Liver (tissue), 9 donors: Measurements from ENCODE around the gene HERC5. TPM values are rescaled to one million over a fixed set of nuclear protein-coding genes. Genes with fewer than 3 reads are reported as not detected.

Experiments
- DNase-seq: peaks from one replicate; pipeline ENCODE4 v3.0.0-alpha.2; 2017; ENCODE audit warnings: low spot score
- H3K27ac ChIP-seq, 2 donors: one replicate each; pipeline ENCODE4 v1.7.0; 2013; ENCODE audit warnings: inconsistent platforms in 2 of 2, low read length in 2 of 2, control low read depth in 1 of 2, low read depth in 1 of 2, mild to moderate bottlenecking in 1 of 2
- H3K27me3 ChIP-seq, 4 donors: one replicate each; pipeline versions ENCODE4 v1.6.1 to v1.7.0; 2013; ENCODE audit warnings: low read length in 3 of 4, inconsistent platforms in 1 of 4, mild to moderate bottlenecking in 1 of 4, moderate library complexity in 1 of 4; ENCODE audit not compliant: control insufficient read depth in 4 of 4, insufficient read depth in 4 of 4
- H3K36me3 ChIP-seq, 4 donors: one replicate each; pipeline versions ENCODE4 v1.6.1 to v1.7.0; 2013; ENCODE audit warnings: low read length in 3 of 4, mild to moderate bottlenecking in 3 of 4, low read depth in 1 of 4, moderate library complexity in 1 of 4; ENCODE audit not compliant: control insufficient read depth in 4 of 4, insufficient read depth in 3 of 4
- H3K4me1 ChIP-seq, 4 donors: one replicate each; pipeline versions ENCODE4 v1.6.1 to v1.7.0; 2013; ENCODE audit warnings: low read length in 3 of 4, mild to moderate bottlenecking in 3 of 4, moderate library complexity in 1 of 4; ENCODE audit not compliant: control insufficient read depth in 4 of 4, insufficient read depth in 4 of 4
- H3K4me3 ChIP-seq, 3 donors: one replicate each; pipeline versions ENCODE4 v1.6.1 to v1.7.0; 2013; ENCODE audit warnings: low read length in 3 of 3, control low read depth in 1 of 3, low read depth in 1 of 3, mild to moderate bottlenecking in 1 of 3
- H3K9ac ChIP-seq, 2 donors: one replicate each; pipeline ENCODE4 v1.7.0; 2013; ENCODE audit warnings: low read length in 2 of 2, mild to moderate bottlenecking in 2 of 2, moderate library complexity in 2 of 2, control low read depth in 1 of 2, low read depth in 1 of 2
- H3K9me3 ChIP-seq, 4 donors: one replicate each; pipeline versions ENCODE4 v1.6.1 to v1.7.0; 2013; ENCODE audit warnings: low read length in 3 of 4; ENCODE audit not compliant: control insufficient read depth in 4 of 4
- EGR1 ChIP-seq, 2 donors: IDR thresholded peaks; 2 replicates each; pipeline ENCODE4 v1.6.1; 2016 to 2018; ENCODE audit warnings: antibody characterized with exemption in 2 of 2, low read depth in 2 of 2
- FOXA1 ChIP-seq: IDR thresholded peaks from 2 replicates; pipeline ENCODE4 v1.6.1; 2016; ENCODE audit warnings: antibody characterized with exemption
- FOXA2 ChIP-seq: IDR thresholded peaks from 2 replicates; pipeline ENCODE4 v1.6.1; 2016; ENCODE audit warnings: antibody characterized with exemption
- GABPA ChIP-seq, 2 donors: IDR thresholded peaks in 1 of 2; conservative IDR thresholded peaks in 1 of 2; 2 replicates each; pipeline ENCODE4 v1.6.1; 2016; ENCODE audit warnings: antibody characterized with exemption in 2 of 2, mild to moderate bottlenecking in 1 of 2, moderate library complexity in 1 of 2
- HNF4A ChIP-seq, 2 donors: conservative IDR thresholded peaks; 2 replicates each; pipeline ENCODE4 v1.6.1; 2016; ENCODE audit warnings: antibody characterized with exemption in 2 of 2, mild to moderate bottlenecking in 2 of 2
- HNF4G ChIP-seq: IDR thresholded peaks from 2 replicates; pipeline ENCODE4 v1.6.1; 2016; ENCODE audit warnings: antibody characterized with exemption
- MAX ChIP-seq: IDR thresholded peaks from 2 replicates; pipeline ENCODE4 v1.6.1; 2016; ENCODE audit warnings: antibody characterized with exemption
- NR2F2 ChIP-seq: IDR thresholded peaks from 2 replicates; pipeline ENCODE4 v1.6.1; 2016; ENCODE audit warnings: antibody characterized with exemption
- RAD21 ChIP-seq, 2 donors: IDR thresholded peaks; 2 replicates each; pipeline ENCODE4 v1.6.1; 2016; ENCODE audit warnings: antibody characterized with exemption in 2 of 2, mild to moderate bottlenecking in 2 of 2
- RXRA ChIP-seq, 2 donors: IDR thresholded peaks; 2 replicates each; pipeline ENCODE4 v1.6.1; 2017 to 2018; ENCODE audit warnings: antibody characterized with exemption in 2 of 2, mild to moderate bottlenecking in 1 of 2
- SP1 ChIP-seq: IDR thresholded peaks from 2 replicates; pipeline ENCODE4 v1.6.1; 2018; ENCODE audit warnings: antibody characterized with exemption, mild to moderate bottlenecking
- TAF1 ChIP-seq: conservative IDR thresholded peaks from 2 replicates; pipeline ENCODE4 v1.6.1; 2016; ENCODE audit warnings: antibody characterized with exemption, mild to moderate bottlenecking
- YY1 ChIP-seq: IDR thresholded peaks from 2 replicates; pipeline ENCODE4 v1.6.1; 2016; ENCODE audit warnings: antibody characterized with exemption, mild to moderate bottlenecking
- ZBTB33 ChIP-seq: IDR thresholded peaks from 2 replicates; pipeline ENCODE4 v1.6.1; 2016; ENCODE audit warnings: antibody characterized with exemption
- WGBS: extraction: QIAGEN DNeasy Blood & Tissue Kit; methylation state at CpG from one replicate; pipeline ENCODE4 v1.1.7; 2013; 5-methylcytosine and 5-hydroxymethylcytosine counted together
- polyA plus RNA-seq, 2 donors: library from polyadenylated mRNA; stranded (reverse) in 1 of 2; unstranded in 1 of 2; fragments of 200-250 nt in 1 of 2; fragments of >200 nt in 1 of 2; fragmentation: Nextera tagmentation in 1 of 2; extraction: Ambion mirVana in 1 of 2; gene quantifications; one replicate each; pipeline versions ENCODE4 v1.2.1 to v1.2.3, GENCODE V29; 2013 to 2015
- total RNA-seq, 2 donors: library from RNA; depleted of rRNA; stranded (reverse); fragments of >200 nt; gene quantifications; one replicate each; pipeline ENCODE4 v1.2.3, GENCODE V29; 2014
- TF ChIP-seq, protein P1 (sequence below): fragments of 150-350 bp; IDR thresholded peaks from 2 replicates; pipeline ENCODE4 v1.5.1; 2017; ENCODE audit warnings: improper control_type of control experiment, low read depth, low read length; ENCODE audit not compliant: missing input control
- TF ChIP-seq, protein P2 (sequence below): IDR thresholded peaks from 2 replicates; pipeline ENCODE4 v1.6.1; 2016; ENCODE audit warnings: antibody characterized with exemption, mild to moderate bottlenecking
- donor health status: healthy.
- donor health status: healthy.
- donor health status: healthy.
- donor health status: healthy.
- donor health status: healthy.

HERC5 gene
- total and polyA plus RNA-seq, 4 donors, result 1.5 to 5.0 (median 2.9) TPM

DNA sequence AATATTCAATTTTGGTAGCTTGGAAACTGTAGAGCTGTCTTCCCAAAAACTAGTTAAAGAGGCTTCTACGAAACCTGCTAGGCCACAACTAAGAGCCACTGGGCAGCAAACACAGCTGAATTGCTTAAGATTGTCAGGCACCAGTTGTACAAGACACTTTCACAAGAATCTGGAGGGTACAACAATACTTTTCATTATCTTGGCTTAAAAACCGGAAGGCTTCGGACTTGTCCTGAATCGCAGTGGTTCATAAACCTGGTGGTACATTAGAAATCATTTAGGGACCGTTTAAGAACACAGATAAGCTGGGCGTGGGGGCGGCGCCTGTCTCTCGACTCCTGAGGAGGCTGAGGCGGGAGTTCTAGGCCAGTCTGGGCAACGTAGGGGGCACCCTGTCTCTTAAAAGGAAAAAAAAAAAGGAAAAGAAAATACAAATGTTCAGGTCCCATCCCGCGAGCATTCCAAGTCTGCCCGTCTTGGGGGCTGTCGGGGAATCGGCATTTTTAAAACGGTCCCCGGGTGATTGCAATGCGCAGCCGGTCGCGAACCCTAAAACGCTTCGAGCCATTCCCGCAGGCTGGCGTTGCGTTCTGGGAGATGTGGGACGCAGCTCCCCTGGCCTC lies 65.9 kb downstream of the HERC5 start:
- H3K9me3 ChIP-seq, result no peaks in the 10 kb centered on the region
- WGBS, result under 1% methylated on average over 28 of the region's 28 CpGs
- no peaks in the 10 kb centered on the region for H3K27me3 ChIP-seq
- peak; percentile 49 for DNase-seq
- H3K4me1 ChIP-seq, result peaks cover 4 to 20% (median 7%) of the 10 kb centered on the region in 4 donors
- peak overlapping the region; percentile 90 to 95 for H3K27ac ChIP-seq
- peak overlapping the region; percentile 88 to 97 (median 92) for H3K4me3 ChIP-seq
- peaks cover 0 to 9% (median 4%) of the 10 kb centered on the region in 4 donors for H3K36me3 ChIP-seq
- H3K9ac ChIP-seq, result peak overlapping the region; percentile 88 to 98
- TF ChIP-seq ZBTB33 (no peak), NR2F2 (peak; percentile 4), HNF4G (no peak)
- TF ChIP-seq, protein P1, sequence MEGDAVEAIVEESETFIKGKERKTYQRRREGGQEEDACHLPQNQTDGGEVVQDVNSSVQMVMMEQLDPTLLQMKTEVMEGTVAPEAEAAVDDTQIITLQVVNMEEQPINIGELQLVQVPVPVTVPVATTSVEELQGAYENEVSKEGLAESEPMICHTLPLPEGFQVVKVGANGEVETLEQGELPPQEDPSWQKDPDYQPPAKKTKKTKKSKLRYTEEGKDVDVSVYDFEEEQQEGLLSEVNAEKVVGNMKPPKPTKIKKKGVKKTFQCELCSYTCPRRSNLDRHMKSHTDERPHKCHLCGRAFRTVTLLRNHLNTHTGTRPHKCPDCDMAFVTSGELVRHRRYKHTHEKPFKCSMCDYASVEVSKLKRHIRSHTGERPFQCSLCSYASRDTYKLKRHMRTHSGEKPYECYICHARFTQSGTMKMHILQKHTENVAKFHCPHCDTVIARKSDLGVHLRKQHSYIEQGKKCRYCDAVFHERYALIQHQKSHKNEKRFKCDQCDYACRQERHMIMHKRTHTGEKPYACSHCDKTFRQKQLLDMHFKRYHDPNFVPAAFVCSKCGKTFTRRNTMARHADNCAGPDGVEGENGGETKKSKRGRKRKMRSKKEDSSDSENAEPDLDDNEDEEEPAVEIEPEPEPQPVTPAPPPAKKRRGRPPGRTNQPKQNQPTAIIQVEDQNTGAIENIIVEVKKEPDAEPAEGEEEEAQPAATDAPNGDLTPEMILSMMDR, result no peak

DNA sequence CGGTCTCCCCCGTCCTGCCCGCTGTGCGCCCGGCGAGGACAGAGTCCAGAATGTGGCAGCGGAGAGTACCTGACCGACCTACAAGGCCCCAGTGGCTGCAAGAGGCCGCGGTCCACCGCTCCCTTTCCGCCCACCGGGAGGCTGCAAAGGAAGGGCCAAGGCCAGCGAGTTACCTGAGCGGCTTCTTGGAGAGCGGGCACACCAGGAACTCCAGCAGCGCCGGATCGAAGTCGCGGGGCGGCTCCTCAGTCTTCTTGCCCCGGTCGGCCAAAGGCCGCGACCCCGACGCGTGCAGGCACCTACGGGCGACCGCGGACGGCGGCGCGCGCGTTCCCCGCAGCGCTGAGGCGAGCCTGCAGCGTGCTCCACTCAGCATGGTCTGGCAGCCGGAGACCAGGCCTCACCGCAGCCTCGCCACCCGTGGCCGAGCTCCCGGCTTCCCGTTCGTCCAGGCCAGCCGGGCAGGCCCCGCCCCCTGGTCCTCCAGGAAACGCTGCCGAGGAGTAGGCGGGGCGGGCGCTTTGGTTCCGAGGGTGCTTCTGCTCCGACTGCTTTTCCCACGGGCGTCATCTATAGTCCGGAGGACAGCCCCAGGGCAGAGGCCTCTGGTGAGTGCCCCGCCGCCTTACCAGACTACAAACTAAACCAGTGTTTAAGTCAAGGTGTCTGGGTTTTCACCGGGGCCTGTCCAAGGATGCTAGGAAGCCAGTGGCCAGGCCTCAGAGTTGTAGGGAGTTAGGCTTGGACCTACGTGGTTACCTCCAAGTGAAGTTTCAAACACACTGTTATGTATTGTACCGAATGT lies 66.6 kb downstream of the HERC5 start, which contains the start of gene PYURF:
TSS of gene PYURF (minus strand) at position 452 of the 805 bp plus-strand sequence. CDS start at position 376, 76 bp downstream.
- peaks cover 0 to 9% (median 4%) of the 10 kb centered on the region in 4 donors for H3K36me3 ChIP-seq
- no peak for TF ChIP-seq ZBTB33
- TF ChIP-seq RXRA (IDR thresholded peaks at IDR 0.05), result no peak
- TF ChIP-seq SP1, result peak; percentile 42
- no peak for TF ChIP-seq FOXA1
- TF ChIP-seq YY1, result peak; percentile 65
- no peak for TF ChIP-seq EGR1 (IDR thresholded peaks at IDR 0.05; ENCODE audit: low read depth in 2 of 2)
- TF ChIP-seq FOXA2, result no peak
- TF ChIP-seq, protein P1, result no peak
- peak in 1 of 2 donors; percentile 7 for TF ChIP-seq RAD21 (IDR thresholded peaks at IDR 0.05)
- TF ChIP-seq GABPA (IDR thresholded peaks at IDR 0.05 in 1 of 2, conservative IDR thresholded peaks at IDR 0.05 in 1 of 2), result no peak
- peak; percentile 1 for TF ChIP-seq NR2F2
- peak in 1 of 2 donors; percentile 37 for TF ChIP-seq HNF4A (conservative IDR thresholded peaks at IDR 0.05)
- TF ChIP-seq TAF1, result peak; percentile 39
- TF ChIP-seq, protein P2, sequence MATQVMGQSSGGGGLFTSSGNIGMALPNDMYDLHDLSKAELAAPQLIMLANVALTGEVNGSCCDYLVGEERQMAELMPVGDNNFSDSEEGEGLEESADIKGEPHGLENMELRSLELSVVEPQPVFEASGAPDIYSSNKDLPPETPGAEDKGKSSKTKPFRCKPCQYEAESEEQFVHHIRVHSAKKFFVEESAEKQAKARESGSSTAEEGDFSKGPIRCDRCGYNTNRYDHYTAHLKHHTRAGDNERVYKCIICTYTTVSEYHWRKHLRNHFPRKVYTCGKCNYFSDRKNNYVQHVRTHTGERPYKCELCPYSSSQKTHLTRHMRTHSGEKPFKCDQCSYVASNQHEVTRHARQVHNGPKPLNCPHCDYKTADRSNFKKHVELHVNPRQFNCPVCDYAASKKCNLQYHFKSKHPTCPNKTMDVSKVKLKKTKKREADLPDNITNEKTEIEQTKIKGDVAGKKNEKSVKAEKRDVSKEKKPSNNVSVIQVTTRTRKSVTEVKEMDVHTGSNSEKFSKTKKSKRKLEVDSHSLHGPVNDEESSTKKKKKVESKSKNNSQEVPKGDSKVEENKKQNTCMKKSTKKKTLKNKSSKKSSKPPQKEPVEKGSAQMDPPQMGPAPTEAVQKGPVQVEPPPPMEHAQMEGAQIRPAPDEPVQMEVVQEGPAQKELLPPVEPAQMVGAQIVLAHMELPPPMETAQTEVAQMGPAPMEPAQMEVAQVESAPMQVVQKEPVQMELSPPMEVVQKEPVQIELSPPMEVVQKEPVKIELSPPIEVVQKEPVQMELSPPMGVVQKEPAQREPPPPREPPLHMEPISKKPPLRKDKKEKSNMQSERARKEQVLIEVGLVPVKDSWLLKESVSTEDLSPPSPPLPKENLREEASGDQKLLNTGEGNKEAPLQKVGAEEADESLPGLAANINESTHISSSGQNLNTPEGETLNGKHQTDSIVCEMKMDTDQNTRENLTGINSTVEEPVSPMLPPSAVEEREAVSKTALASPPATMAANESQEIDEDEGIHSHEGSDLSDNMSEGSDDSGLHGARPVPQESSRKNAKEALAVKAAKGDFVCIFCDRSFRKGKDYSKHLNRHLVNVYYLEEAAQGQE, result peak; percentile 18
- no peak for TF ChIP-seq MAX
- under 1% methylated on average over 68 of the region's 68 CpGs for WGBS
- H3K9ac ChIP-seq, result peak within 1 kb of the TSS; percentile 94 to 98
- H3K4me1 ChIP-seq, result peaks cover 4 to 20% (median 7%) of the 10 kb centered on the region in 4 donors
- peak; percentile 89 for DNase-seq
- H3K4me3 ChIP-seq, result peak within 1 kb of the TSS; percentile 88 to 97 (median 92)
- H3K27ac ChIP-seq, result peak within 1 kb of the TSS; percentile 90 to 95
- H3K27me3 ChIP-seq, result no peaks in the 10 kb centered on the region
- no peaks in the 10 kb centered on the region for H3K9me3 ChIP-seq
